NCI-H345 (cell line): Measurements from ENCODE around the gene CCL27.
"Not testable (repeated sequence)": the region's sequence is repeated elsewhere in the genome, so short reads cannot be mapped to it uniquely, and the experiment has no call there.

Experiments
- DNase-seq: peaks from one replicate; lab custom pipeline; 2025; lab: John Stamatoyannopoulos, UW

Gene CCL27

DNA sequence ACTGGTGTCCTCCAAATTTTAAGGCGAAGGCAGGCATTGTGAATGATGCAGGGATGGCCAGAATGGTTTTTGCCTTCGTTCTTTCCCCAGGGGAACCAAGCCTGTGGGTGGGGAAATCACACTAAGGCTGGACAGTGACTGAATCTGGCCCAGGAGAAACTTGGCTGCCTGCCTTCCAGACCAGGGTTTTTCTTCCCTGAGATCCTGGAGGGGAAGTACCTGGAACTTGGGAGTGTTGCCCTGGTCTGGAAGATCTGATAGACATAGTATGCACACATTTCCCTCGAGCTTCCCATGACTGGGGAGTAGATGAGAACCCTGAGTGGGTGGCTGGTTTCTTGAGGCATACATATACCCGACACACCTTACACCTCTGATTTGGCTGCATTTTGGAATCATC is 11.1 kb downstream of the CCL27 start:
- DNase-seq, result no peak

- no peak for DNase-seq
Measured at GRCh38 chr9:34650816-34651215, 11.6 kb downstream of the CCL27 start.

DNA sequence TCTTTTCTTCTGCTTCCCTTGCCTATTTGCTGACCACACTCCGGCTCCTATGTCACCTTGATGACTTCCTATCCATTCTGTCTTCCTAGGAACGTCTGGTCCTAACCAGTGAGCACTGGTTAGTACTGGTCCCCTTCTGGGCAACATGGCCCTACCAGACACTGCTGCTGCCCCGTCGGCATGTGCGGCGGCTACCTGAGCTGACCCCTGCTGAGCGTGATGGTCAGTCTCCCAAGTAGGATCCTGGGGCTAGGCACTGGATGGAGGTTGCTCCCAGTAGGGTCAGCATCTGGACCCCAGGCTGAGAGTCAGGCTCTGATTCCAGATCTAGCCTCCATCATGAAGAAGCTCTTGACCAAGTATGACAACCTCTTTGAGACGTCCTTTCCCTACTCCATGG is 13.8 kb downstream of the CCL27 start:
- no peak for DNase-seq

DNA sequence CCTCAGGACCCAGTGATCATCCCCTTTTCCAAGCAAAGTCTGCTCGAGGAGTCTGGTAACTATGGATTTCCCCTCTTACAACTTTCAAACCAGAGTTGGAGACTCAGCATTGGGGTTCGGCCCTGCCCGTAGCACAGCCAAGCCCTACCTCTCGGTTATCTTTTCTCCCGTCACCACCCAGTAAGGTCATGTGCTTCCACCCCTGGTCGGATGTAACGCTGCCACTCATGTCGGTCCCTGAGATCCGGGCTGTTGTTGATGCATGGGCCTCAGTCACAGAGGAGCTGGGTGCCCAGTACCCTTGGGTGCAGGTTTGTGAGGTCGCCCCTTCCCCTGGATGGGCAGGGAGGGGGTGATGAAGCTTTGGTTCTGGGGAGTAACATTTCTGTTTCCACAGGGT is 14.8 kb downstream of the CCL27 start:
- DNase-seq, result no peak

DNA sequence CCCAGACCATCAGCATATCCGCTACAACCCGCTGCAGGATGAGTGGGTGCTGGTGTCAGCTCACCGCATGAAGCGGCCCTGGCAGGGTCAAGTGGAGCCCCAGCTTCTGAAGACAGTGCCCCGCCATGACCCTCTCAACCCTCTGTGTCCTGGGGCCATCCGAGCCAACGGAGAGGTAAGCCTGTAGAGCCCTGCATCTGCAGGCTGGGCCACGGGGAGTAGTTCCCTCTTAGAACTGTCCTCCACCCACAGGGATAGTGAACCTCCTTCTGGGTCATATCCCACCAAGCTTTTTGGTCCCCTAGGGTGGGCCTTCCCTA is 15.4 kb downstream of the CCL27 start:
- DNase-seq, result no peak

GRCh38 chr9:34646211-34647083 is 16.0 kb downstream of the CCL27 start, which contains the start of gene GALT:
GALT (plus strand) TSS chr9:34646675; CDS start chr9:34646705, 30 bp downstream.
- peak; percentile 93 for DNase-seq

DNA sequence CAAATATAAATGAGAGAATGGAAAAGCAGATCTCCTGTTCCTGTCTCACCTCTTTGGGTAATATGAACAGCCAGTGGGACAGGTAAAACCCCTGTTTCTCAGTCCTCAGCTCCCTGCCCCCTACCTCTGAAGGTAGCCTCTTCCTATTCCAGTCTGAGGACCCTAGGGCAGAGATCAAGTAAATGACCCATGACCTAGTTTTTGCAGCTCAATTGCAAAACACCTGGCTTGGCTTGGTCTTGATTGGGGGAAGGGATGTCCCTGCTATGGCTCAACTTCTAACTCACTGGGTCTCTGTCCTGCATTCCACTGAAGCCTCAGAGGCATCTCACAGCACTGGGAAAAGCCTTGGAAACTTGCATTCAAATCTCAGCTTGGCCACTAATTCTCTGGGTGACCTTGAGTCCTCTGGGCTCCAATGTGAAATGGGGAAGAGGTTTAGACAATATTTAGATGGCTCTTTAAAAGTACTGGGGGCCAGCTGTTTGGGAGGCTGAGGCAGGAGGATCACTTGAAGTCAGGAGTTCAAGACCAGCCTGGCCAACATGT is 17.6 kb downstream of the CCL27 start:
- no peak for DNase-seq

DNA sequence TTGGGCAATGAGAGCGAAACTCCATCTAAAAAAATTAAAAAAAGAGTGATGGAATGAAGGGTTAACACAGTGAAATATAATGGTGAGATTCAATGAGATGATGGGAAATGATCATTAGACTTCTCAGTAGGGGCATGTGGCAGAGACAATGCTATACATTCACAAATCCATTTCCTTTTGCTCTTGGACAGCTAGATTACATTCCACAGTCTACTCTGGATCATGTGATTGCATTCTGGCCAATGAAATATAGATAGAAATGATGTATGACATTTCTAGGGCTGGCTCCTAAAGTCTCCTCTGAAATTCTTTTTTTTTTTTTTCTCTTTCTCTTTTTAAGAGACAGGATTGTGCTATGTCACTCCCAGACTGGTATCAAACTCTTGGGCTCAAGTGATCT is 19.8 kb downstream of the CCL27 start:
- no peak for DNase-seq

GRCh38 chr9:34639322-34639721 is 23.1 kb downstream of the CCL27 start:
- not testable (repeated sequence) for DNase-seq

DNA sequence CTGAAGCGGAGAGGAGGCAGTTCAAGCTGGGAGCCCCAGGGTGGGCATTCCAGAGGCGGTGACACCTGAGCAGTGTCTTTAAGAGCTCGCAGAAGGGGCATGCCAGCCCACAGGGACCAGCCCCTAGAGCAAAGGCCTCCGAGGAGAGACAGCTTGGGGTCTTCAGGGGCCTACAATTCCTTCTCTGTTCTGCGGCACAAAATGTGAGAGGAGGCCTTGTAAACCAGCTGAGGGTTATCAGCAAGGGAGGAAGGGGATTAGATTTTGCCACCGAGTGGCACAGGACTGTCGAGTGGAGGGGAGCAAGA is 24.4 kb downstream of the CCL27 start:
- DNase-seq, result no peak

DNA sequence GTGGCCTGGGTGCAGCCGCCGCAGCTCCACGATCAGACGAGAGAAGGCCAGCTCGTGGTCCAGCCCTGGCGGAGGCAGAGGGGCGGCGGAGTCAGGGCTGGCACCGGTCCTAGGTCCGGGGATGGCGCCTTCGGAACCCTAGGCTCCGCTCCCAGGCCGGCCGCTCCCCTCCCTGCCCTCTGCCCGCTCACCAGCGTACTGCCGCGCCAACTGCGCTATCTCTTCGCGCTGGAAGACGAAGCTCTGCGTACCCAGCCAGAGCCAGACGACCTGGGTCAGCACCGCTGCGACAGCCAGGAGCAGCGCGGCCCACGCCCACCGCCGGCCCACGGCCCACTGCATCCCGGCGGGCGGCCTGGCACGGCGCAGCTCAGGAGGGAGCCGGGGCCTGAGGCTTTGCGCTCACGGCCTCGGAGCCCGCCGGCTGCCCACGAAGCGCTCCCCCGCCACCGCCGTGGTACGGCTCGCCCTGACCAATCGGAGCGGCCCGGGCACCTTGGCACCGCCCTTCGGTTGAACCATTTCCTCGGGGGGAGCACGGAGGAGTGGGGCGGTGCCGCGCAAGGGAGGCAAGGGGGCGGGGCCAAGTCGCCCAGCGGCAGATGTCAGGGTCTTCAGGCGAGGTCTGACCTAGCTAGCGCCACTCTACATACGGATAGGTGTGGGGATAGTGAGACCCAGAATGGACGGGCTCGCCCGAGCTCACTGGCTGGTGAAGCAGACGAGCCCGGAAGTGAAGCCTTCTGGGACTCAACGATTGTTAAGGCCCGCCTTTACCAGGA is 24.9 kb downstream of the CCL27 start, which contains the start of gene SIGMAR1:
Gene SIGMAR1 (minus strand): TSS at position 432 of the 782 bp plus-strand sequence. CDS start 90 bp downstream, at position 342.
- peak; percentile 93 for DNase-seq

GRCh38 chr9:34636791-34637355 is 25.6 kb downstream of the CCL27 start:
- DNase-seq, result no peak

DNA sequence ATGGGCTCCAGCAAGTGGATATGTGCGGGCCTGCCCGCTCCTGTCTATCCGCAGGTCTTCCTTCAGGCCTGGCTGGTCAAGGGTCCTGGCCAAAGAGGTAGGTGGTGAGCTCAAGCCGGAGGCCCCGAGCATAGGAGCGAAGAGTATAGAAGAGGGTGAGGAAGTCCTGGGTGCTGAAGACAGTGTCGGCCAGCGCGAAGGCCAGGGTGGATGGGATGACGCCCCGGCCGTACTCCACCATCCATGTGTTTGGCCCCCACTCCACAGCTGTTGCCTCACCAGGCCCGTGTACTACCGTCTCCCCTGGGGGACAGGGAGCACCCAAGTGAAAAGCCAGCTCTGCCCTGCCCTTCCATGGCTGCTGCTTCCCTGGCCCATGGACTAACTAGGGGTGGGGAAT is 26.9 kb downstream of the CCL27 start:
- DNase-seq, result no peak

GRCh38 chr9:34634551-34635248 is 27.8 kb downstream of the CCL27 start:
- no peak for DNase-seq

GRCh38 chr9:34633851-34634550 is 28.5 kb downstream of the CCL27 start:
- peak; percentile 49 for DNase-seq

- no peak for DNase-seq
Measured at GRCh38 chr9:34633166-34633565, 29.3 kb downstream of the CCL27 start.

- DNase-seq, result no peak
Measured at GRCh38 chr9:34630402-34631154, 31.9 kb downstream of the CCL27 start.

DNA sequence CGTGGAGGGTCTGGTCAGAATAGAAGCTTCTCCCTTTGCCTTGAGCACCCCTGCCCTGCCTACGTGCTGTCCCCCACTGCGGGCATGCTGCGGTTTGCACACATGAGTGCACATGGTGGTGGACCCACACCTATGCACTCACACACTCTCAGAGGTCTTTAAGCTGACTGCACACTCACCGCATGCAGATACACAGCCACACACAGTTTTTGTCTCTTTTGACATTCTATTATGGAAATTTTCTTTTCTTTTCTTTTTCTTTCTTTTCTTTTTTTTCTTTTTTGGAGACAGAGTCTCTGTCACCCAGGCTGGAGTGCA is 33.0 kb downstream of the CCL27 start:
- DNase-seq, result no peak

DNA sequence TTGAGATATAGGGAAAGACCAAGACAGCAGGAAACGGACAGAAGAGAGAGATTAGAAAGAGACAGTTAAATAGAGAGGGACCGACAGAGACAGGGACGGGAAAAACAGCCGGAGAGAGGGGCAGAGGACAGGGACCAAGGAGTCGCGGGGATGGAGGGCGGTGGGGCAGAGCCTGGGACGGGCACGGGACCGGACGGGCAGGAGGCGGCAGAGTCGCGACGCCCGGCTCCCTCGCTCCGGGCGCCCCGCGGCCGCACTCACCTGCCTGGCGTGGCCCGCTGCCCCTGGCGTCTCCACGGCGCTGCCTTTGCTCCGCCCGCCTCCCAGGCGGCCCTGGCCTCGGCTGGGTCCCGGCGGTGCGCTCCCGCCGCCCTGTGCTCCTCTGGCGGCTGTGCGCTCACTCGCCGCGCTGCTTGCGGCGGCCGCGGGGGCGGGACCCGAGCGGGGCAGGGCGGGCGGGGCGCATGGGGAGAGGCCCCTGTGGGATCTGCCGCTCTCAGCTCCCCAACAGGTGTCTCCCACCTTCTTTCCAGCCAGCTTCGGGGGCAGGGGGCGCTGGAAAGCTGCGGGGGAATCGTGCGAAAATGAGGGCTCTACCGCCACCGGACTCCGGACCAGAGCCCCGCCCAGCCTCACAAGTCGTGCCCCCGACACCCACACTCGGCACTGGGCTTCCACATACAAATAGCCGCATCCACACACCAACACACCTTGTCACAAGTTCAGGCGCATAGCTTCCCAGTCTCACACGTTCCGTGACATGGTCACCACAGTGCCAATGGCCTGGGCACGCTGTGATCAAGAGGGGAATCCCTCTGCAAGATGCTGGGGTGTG is 33.6 kb downstream of the CCL27 start, which contains the start of gene ARID3C:
Gene ARID3C (minus strand): TSS at position 411 of the 835 bp plus-strand sequence. CDS start 1,052 bp downstream, outside the sequence.
- DNase-seq, result peak; percentile 40
